H1 (cell line): ENCODE data around the gene ZNF814. TPM values are rescaled to one million over a fixed set of nuclear protein-coding genes. Genes with fewer than 3 reads are reported as not detected.
"Not testable (repeated sequence)": the region's sequence is repeated elsewhere in the genome, so short reads cannot be mapped to it uniquely, and the experiment has no call there.

Source experiments
- CTCF ChIA-PET: fragments of 300-600 bp; sonication (Branson Sonifier 250); formaldehyde crosslinking; loops from one replicate; lab custom pipeline; 2021; ENCODE audit not compliant: partially characterized antibody; lab: Charles Lee
- POLR2A ChIA-PET: fragments of 300-600 bp; sonication (Branson Sonifier 250); formaldehyde crosslinking; loops from one replicate; lab custom pipeline; 2021; ENCODE audit warnings: inconsistent platforms; ENCODE audit not compliant: partially characterized antibody; lab: Charles Lee
- DNase-seq, 2 experiments: peaks; one replicate each; pipeline versions ENCODE4 v3.0.0 to v3.0.0-alpha.2; 2010 to 2022; ENCODE audit warnings: low spot score in 2 of 2, low read depth in 1 of 2, mixed read lengths in 1 of 2
- FAIRE-seq: peaks from 2 replicates; lab custom pipeline; 2011; peaks lifted over from hg19 to GRCh38; lab: Jason Lieb, UNC
- H2AFZ ChIP-seq: 2 replicates; pipeline ENCODE4 v1.8.1; 2012; ENCODE audit warnings: low read length, inconsistent platforms
- H2AK5ac ChIP-seq: 2 replicates; pipeline ENCODE4 v1.6.1; 2013; ENCODE audit warnings: low read depth, low read length
- H2BK120ac ChIP-seq: replicated peaks from 2 replicates; pipeline ENCODE3; 2013; ENCODE audit warnings: low read depth, low read length, inconsistent platforms
- H2BK12ac ChIP-seq: 2 replicates; pipeline ENCODE4 v1.6.1; 2013; ENCODE audit warnings: low read depth, low read length
- H2BK15ac ChIP-seq: 2 replicates; pipeline ENCODE4 v1.6.1; 2013; ENCODE audit warnings: low read length
- H2BK20ac ChIP-seq: 2 replicates; pipeline ENCODE4 v1.6.1; 2013; ENCODE audit warnings: low read length
- H2BK5ac ChIP-seq: 2 replicates; pipeline ENCODE4 v1.6.1; 2013; ENCODE audit warnings: low read depth, low read length
- H3K14ac ChIP-seq: 2 replicates; pipeline ENCODE4 v1.6.1; 2013; ENCODE audit warnings: inconsistent platforms; ENCODE audit not compliant: insufficient read length
- H3K18ac ChIP-seq: 2 replicates; pipeline ENCODE4 v1.6.1; 2013; ENCODE audit warnings: low read length; ENCODE audit errors: extremely low read depth
- H3K23ac ChIP-seq: 2 replicates; pipeline ENCODE4 v1.6.1; 2013; ENCODE audit warnings: inconsistent platforms; ENCODE audit not compliant: insufficient read length
- H3K23me2 ChIP-seq: 2 replicates; pipeline ENCODE4 v1.6.1; 2013; ENCODE audit warnings: low read depth, low read length
- H3K27ac ChIP-seq: 2 replicates; pipeline ENCODE4 v1.6.1; 2011; ENCODE audit warnings: low read depth, low read length, inconsistent platforms
- H3K27me3 ChIP-seq, 4 experiments: replicated peaks in 1 of 4; 1 replicate in 1 of 4; 2 replicates in 3 of 4; pipeline versions ENCODE4 v1.6.1 to v1.8.1; 2011 to 2013; ENCODE audit warnings: low read length in 3 of 4, mild to moderate bottlenecking in 3 of 4, inconsistent platforms in 2 of 4, mixed read lengths in 2 of 4, moderate library complexity in 1 of 4; ENCODE audit not compliant: control insufficient read depth in 3 of 4, insufficient read depth in 3 of 4; ENCODE audit errors: extremely low read depth in 1 of 4
- H3K36me3 ChIP-seq, 4 experiments: 2 replicates each; pipeline versions ENCODE4 v1.6.1 to v1.8.1; 2011 to 2013; ENCODE audit warnings: mild to moderate bottlenecking in 4 of 4, low read length in 3 of 4, moderate library complexity in 2 of 4, control low read depth in 1 of 4, inconsistent platforms in 1 of 4; ENCODE audit not compliant: insufficient read depth in 4 of 4, control insufficient read depth in 2 of 4
- H3K4ac ChIP-seq: replicated peaks from 2 replicates; pipeline ENCODE3; 2013; ENCODE audit warnings: low read length, low read depth, mixed read lengths, inconsistent platforms; ENCODE audit not compliant: insufficient read length
- H3K4me1 ChIP-seq, 4 experiments: replicated peaks in 1 of 4; 1 replicate in 1 of 4; 2 replicates in 3 of 4; pipeline versions ENCODE4 v1.6.1 to v1.8.1; 2011 to 2013; ENCODE audit warnings: low read length in 3 of 4, inconsistent platforms in 2 of 4, mixed read lengths in 1 of 4; ENCODE audit not compliant: insufficient read depth in 4 of 4, control insufficient read depth in 3 of 4
- H3K4me2 ChIP-seq, 2 experiments: 2 replicates each; pipeline versions ENCODE4 v1.6.1 to v1.8.1; 2011 to 2013; ENCODE audit warnings: low read depth in 2 of 2, low read length in 2 of 2, control low read depth in 1 of 2, inconsistent platforms in 1 of 2, mild to moderate bottlenecking in 1 of 2; ENCODE audit not compliant: insufficient read depth in 1 of 2
- H3K4me3 ChIP-seq, 4 experiments: fragments of 200-600, 300-600 bp in 1 of 4; sonication (generic), shearing (Covaris generic), sonication (Bioruptor Twin) in 1 of 4; 2 replicates each; pipeline versions ENCODE4 v1.5.1 to v1.8.1; 2011 to 2016; ENCODE audit warnings: low read length in 4 of 4, low read depth in 3 of 4, control low read depth in 2 of 4, inconsistent platforms in 2 of 4, mild to moderate bottlenecking in 2 of 4, mixed read lengths in 1 of 4, moderate library complexity in 1 of 4; ENCODE audit not compliant: insufficient read depth in 2 of 4; ENCODE audit errors: extremely low read depth in 1 of 4
- H3K56ac ChIP-seq: replicated peaks from 2 replicates; pipeline ENCODE3; 2013; ENCODE audit warnings: low read depth, mild to moderate bottlenecking, mixed read lengths, low read length, inconsistent platforms; ENCODE audit not compliant: insufficient read length
- H3K79me1 ChIP-seq: 2 replicates; pipeline ENCODE4 v1.6.1; 2013; ENCODE audit warnings: low read depth, low read length, control low read depth
- H3K79me2 ChIP-seq, 2 experiments: 2 replicates each; pipeline versions ENCODE4 v1.6.1 to v1.8.1; 2012 to 2013; ENCODE audit warnings: low read length in 2 of 2, mild to moderate bottlenecking in 2 of 2, inconsistent platforms in 1 of 2; ENCODE audit not compliant: insufficient read depth in 2 of 2, control insufficient read depth in 1 of 2
- H3K9ac ChIP-seq, 4 experiments: replicated peaks in 1 of 4; 1 replicate in 1 of 4; 2 replicates in 3 of 4; pipeline versions ENCODE4 v1.6.1 to v1.8.1; 2011 to 2013; ENCODE audit warnings: low read depth in 3 of 4, low read length in 3 of 4, control low read depth in 2 of 4, mild to moderate bottlenecking in 2 of 4, moderate library complexity in 2 of 4, inconsistent platforms in 1 of 4; ENCODE audit errors: extremely low read depth in 1 of 4
- H3K9me3 ChIP-seq, 2 experiments: 2 replicates each; pipeline versions ENCODE4 v1.6.1 to v1.8.1; 2012 to 2013; ENCODE audit warnings: mild to moderate bottlenecking in 2 of 2, moderate library complexity in 2 of 2, control low read depth in 1 of 2, inconsistent platforms in 1 of 2, low read depth in 1 of 2, low read length in 1 of 2, mixed read lengths in 1 of 2; ENCODE audit not compliant: insufficient read depth in 2 of 2
- H4K20me1 ChIP-seq, 2 experiments: replicated peaks in 1 of 2; 2 replicates each; pipeline versions ENCODE3 to v1.8.1; 2011 to 2013; ENCODE audit warnings: inconsistent platforms in 2 of 2, low read length in 2 of 2, mild to moderate bottlenecking in 1 of 2; ENCODE audit not compliant: insufficient read depth in 2 of 2, control insufficient read depth in 1 of 2
- H4K5ac ChIP-seq: 2 replicates; pipeline ENCODE4 v1.6.1; 2013; ENCODE audit warnings: low read length, low read depth, mixed read lengths, inconsistent platforms; ENCODE audit not compliant: insufficient read length
- H4K8ac ChIP-seq: 2 replicates; pipeline ENCODE4 v1.8.0; 2013; ENCODE audit warnings: mild to moderate bottlenecking, moderate library complexity, low read length, inconsistent platforms; ENCODE audit not compliant: insufficient read depth; ENCODE audit errors: extremely low read depth
- H4K91ac ChIP-seq: replicated peaks from 2 replicates; pipeline ENCODE3; 2013; ENCODE audit warnings: low read length, mixed read lengths, inconsistent platforms; ENCODE audit not compliant: insufficient read length
- WGBS, 2 experiments: shearing (Covaris generic) in 1 of 2; methylation state at CpG; one replicate each; pipeline versions ENCODE4 v1.1.6 to v1.1.7; 2013 to 2015; ENCODE audit warnings: low lambda C conversion rate in 2 of 2, mixed read lengths in 2 of 2, inconsistent platforms in 1 of 2, low coverage in 1 of 2, missing lambda C conversion rate in 1 of 2; ENCODE audit not compliant: insufficient replicate concordance in 2 of 2, insufficient coverage in 1 of 2, insufficient read length in 1 of 2; ENCODE audit errors: extremely low coverage in 1 of 2, missing lambda C conversion rate in 1 of 2; 5-methylcytosine and 5-hydroxymethylcytosine counted together
- polyA plus RNA-seq, 7 experiments: library from polyadenylated mRNA; depleted of rRNA in 3 of 7; stranded (reverse) in 5 of 7; unstranded in 2 of 7; fragments of >200 nt in 5 of 7; fragments of 200-250 nt in 2 of 7; gene quantifications; 1 replicate in 5 of 7; 2 replicates in 1 of 7; 4 replicates in 1 of 7; pipeline versions ENCODE4 v1.2.1 to v1.2.3, GENCODE V29; 2011 to 2013; ENCODE audit warnings: missing spikeins in 2 of 7, mixed read lengths in 2 of 7
- total RNA-seq: library from RNA; stranded (reverse); fragmentation: NEBNext Ultra II Directional; extraction: Animal tissue kit (Norgen Biotek cat#: 25700); gene quantifications from 2 replicates; pipeline ENCODE4 v1.2.1, GENCODE V29; 2021

The ZNF814 gene
- total and polyA plus RNA-seq, 2 of the 8 experiments (the other 6 are each of a cell fraction or from before 2014, with no cell fraction given): 90.9 to 99.6 TPM

GRCh38 chr19:57849162-57849665 is 39.6 kb downstream of the ZNF814 start:
- 37% methylated on average over 2 of the region's 2 CpGs; no CpG with 5 or more reads in 1 of the 2 experiments for WGBS, 2 experiments

More at GRCh38 chr19:57849162-57849665, 39.6 kb downstream of the ZNF814 start:
- H2BK15ac ChIP-seq, H2BK12ac ChIP-seq, H3K23ac ChIP-seq, H3K18ac ChIP-seq, H2BK20ac ChIP-seq, H2BK120ac ChIP-seq, H3K9me3 ChIP-seq, H4K8ac ChIP-seq, H3K14ac ChIP-seq, H3K23me2 ChIP-seq, H4K5ac ChIP-seq, H2BK5ac ChIP-seq, H3K4ac ChIP-seq, H3K56ac ChIP-seq, FAIRE-seq, CTCF ChIA-PET, H3K4me1 ChIP-seq, H2AK5ac ChIP-seq, H2AFZ ChIP-seq, H4K91ac ChIP-seq, H3K27me3 ChIP-seq: not testable (repeated sequence)
- H3K79me2 ChIP-seq: peaks cover 4 to 60% of the 10 kb centered on the region in 2 experiments; a peak in 3 of 4 replicates
- H3K4me3 ChIP-seq: peak overlapping the region; percentile 79 to 81 (median 79); a peak in 7 of 8 replicates
- H3K36me3 ChIP-seq: peaks cover 0 to 27% (median 4%) of the 10 kb centered on the region in 4 experiments; a peak in 5 of 8 replicates
- H3K4me2 ChIP-seq: peak overlapping the region; percentile 71 to 88; a peak in 2 of 4 replicates
- H4K20me1 ChIP-seq: peaks cover 2 to 11% of the 10 kb centered on the region in 2 experiments
- H3K79me1 ChIP-seq: peaks cover 11% of the 10 kb centered on the region
- peak in 1 of 2 experiments; percentile 74 for DNase-seq
- POLR2A ChIA-PET: interaction anchor here (0.6 to 10.6 kb wide), 17 partner anchors 8 to 334 kb away, joined by 3 to 103 read pairs (median 4); partner anchors contain the start of genes ZNF154, ZNF549, ZNF552 and ZNF587B
- H3K9ac ChIP-seq: peak overlapping the region in 1 of 4 experiments; percentile 87; a peak in 1 of 7 replicates
- peak overlapping the region; percentile 21; the same call in 1 of the 2 replicates for H3K27ac ChIP-seq
